Activated CD4-positive, alpha-beta memory T cell treated with anti-CD3 and anti-CD28 coated beads for 36 hours (primary cell): ENCODE measurements around the gene C2CD4C. TPM values are rescaled to one million over a fixed set of nuclear protein-coding genes. Genes with fewer than 3 reads are reported as not detected.
"Not testable (repeated sequence)": the region's sequence is repeated elsewhere in the genome, so short reads cannot be mapped to it uniquely, and the experiment has no call there.

Experiments
- CTCF ChIA-PET: fragments of 350-600 bp; sonication (Branson Sonifier 250); formaldehyde crosslinking; loops from one replicate; lab custom pipeline; 2021; ENCODE audit warnings: antibody characterized with exemption, inconsistent platforms; lab: Charles Lee
- POLR2A ChIA-PET: fragments of 350-600 bp; sonication (Branson Sonifier 250); formaldehyde crosslinking; loops from one replicate; lab custom pipeline; 2021; ENCODE audit warnings: antibody characterized with exemption; lab: Charles Lee
- DNase-seq: peaks from one replicate; pipeline ENCODE4 v3.0.0-alpha.2; 2020
- H3K27ac Mint-ChIP-seq: one replicate; pipeline ENCODE4 v1.8.0; 2021; ENCODE audit warnings: mixed read lengths
- H3K27me3 Mint-ChIP-seq: one replicate; pipeline ENCODE4 v1.8.0; 2021; ENCODE audit warnings: mixed read lengths
- H3K36me3 Mint-ChIP-seq: one replicate; pipeline ENCODE4 v1.8.0; 2021; ENCODE audit warnings: mixed read lengths
- H3K4me1 Mint-ChIP-seq: one replicate; pipeline ENCODE4 v1.8.0; 2021; ENCODE audit warnings: low read depth, mixed read lengths
- H3K4me3 Mint-ChIP-seq: one replicate; pipeline ENCODE4 v1.8.0; 2021; ENCODE audit warnings: mild to moderate bottlenecking, mixed read lengths
- H3K9me3 Mint-ChIP-seq: one replicate; pipeline ENCODE4 v1.8.0; 2021; ENCODE audit warnings: mixed read lengths
- intact Hi-C: fragments of 100-400 bp; cut with micrococcal nuclease; formaldehyde crosslinking; loops from one replicate; pipeline ENCODE4 v1.15.1; 2023
- total RNA-seq, 2 experiments: library from RNA; stranded (reverse); gene quantifications; one replicate each; pipeline ENCODE4 v1.2.3, GENCODE V29; 2021

C2CD4C gene
- total RNA-seq, 2 experiments from 2014 or later: 0.33 to 0.44 TPM

GRCh38 chr19:419721-420515, 11.0 kb upstream of the C2CD4C start:
- Mint-ChIP-seq H3K27me3 (peaks cover 2% of the 10 kb centered on the region), H3K36me3 (no peaks in the 10 kb centered on the region), H3K9me3 (no peaks in the 10 kb centered on the region), H3K4me3 (no peak overlapping the region), H3K27ac (no peak overlapping the region), H3K4me1 (no peaks in the 10 kb centered on the region)
- no peak for DNase-seq
- POLR2A ChIA-PET: no interaction called here
- CTCF ChIA-PET: no interaction called here
- intact Hi-C loops: no loop called here

GRCh38 chr19:418761-419671, 10.1 kb upstream of the C2CD4C start:
- POLR2A ChIA-PET: no interaction called here
- peaks cover 2% of the 10 kb centered on the region for H3K27me3 Mint-ChIP-seq
- H3K4me3 Mint-ChIP-seq: no peak overlapping the region

DNA sequence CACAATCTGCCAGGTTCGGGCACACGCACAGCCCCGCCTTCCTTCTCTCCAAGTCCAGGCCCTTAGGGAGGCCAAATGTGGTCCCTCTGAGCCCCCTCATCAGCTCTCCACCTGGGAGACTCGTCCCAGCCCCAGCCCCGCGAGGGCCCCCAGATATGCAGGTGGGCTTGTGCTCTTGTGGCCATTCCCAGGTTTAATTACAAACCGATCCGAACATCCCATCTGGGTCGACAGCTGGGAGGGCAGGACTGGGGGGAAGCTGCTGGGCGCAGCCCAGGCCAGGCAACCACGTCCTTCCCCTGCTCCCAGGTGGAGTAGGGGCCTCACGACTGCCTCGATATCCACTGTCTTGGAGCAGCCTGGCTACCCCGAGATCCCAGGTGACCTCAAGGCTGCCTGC, 7.5 kb upstream of the C2CD4C start:
- no peaks in the 10 kb centered on the region for H3K36me3 Mint-ChIP-seq
- no peak overlapping the region for H3K4me3 Mint-ChIP-seq
- ChIA-PET POLR2A (no interaction called here), CTCF (no interaction called here)
- intact Hi-C loops: no loop called here
- no peaks in the 10 kb centered on the region for H3K4me1 Mint-ChIP-seq
- no peak overlapping the region for H3K27ac Mint-ChIP-seq
- no peaks in the 10 kb centered on the region for H3K9me3 Mint-ChIP-seq
- H3K27me3 Mint-ChIP-seq: peaks cover 4% of the 10 kb centered on the region
- DNase-seq: no peak

More at GRCh38 chr19:418761-419671, 10.1 kb upstream of the C2CD4C start:
- CTCF ChIA-PET: no interaction called here
- no peaks in the 10 kb centered on the region for H3K9me3 Mint-ChIP-seq
- H3K36me3 Mint-ChIP-seq: no peaks in the 10 kb centered on the region
- no peak overlapping the region for H3K27ac Mint-ChIP-seq
- no peak for DNase-seq
- intact Hi-C loops: no loop called here
- no peaks in the 10 kb centered on the region for H3K4me1 Mint-ChIP-seq

DNA sequence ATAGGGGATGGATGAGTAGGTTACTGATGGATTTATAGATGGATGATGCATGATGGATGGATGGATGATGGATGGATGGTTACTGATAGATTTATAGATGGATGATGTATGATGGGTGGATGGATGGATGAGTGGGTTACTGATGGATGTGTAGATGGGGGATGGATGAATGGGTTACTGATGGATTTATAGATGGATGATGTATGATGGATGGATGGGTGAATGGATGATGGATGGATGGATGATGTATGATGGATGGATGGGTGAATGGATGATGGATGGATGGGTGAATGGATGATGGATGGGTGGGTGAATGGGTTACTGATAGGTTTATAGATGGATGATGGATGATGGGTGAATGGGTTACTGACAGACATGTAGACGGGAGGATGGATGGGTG, 6.3 kb upstream of the C2CD4C start:
- POLR2A ChIA-PET: no interaction called here
- Mint-ChIP-seq H3K4me3 (no peak overlapping the region), H3K27ac (no peak overlapping the region), H3K9me3 (no peaks in the 10 kb centered on the region), H3K36me3 (no peaks in the 10 kb centered on the region), H3K27me3 (peaks cover 3% of the 10 kb centered on the region), H3K4me1 (no peaks in the 10 kb centered on the region)
- CTCF ChIA-PET: no interaction called here
- no peak for DNase-seq
- intact Hi-C loops: no loop called here

DNA sequence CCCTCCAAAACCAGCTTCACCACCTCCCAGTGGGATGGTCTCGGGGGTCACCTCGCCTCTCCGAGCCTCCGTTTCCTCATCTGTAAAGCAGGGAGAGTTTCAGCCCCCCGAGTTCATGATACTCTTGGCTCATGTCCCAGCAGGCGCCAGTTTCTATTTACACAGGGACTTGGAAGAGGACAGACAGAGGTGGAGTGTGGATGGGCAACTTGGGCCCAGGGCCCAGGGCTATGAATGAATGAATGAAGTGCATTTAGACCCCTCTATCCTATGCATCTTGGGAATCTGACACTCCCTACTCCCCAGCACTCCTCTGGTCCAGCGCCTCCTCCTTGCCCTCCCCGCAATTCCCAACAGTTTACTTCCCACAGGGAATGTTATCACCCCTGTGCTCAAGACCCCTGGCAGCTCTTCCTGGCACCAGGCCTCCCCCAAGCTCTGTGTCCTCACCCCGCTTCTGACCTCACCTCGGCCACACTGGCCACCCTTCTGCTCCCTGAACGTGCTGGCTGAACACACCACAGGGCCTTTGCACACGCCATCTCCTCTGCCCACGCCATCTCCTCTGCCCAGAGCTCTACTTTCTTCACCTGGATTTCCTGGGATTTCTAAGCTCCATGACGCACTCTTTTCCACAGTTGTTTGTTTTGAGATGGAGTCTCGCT, 4.9 kb upstream of the C2CD4C start:
- Mint-ChIP-seq H3K27ac (no peak overlapping the region), H3K27me3 (peaks cover 9% of the 10 kb centered on the region), H3K9me3 (no peaks in the 10 kb centered on the region), H3K4me3 (no peak overlapping the region), H3K36me3 (no peaks in the 10 kb centered on the region), H3K4me1 (peaks cover 6% of the 10 kb centered on the region)
- intact Hi-C loops: no loop called here
- CTCF ChIA-PET: no interaction called here
- no peak for DNase-seq
- POLR2A ChIA-PET: no interaction called here

- no peaks in the 10 kb centered on the region for H3K36me3 Mint-ChIP-seq
- DNase-seq: no peak
- H3K27ac Mint-ChIP-seq: no peak overlapping the region
- peaks cover 9% of the 10 kb centered on the region for H3K27me3 Mint-ChIP-seq
- intact Hi-C loops: no loop called here
- ChIA-PET CTCF (no interaction called here), POLR2A (no interaction called here)
- no peak overlapping the region for H3K4me3 Mint-ChIP-seq
- H3K4me1 Mint-ChIP-seq: peaks cover 6% of the 10 kb centered on the region
- H3K9me3 Mint-ChIP-seq: no peaks in the 10 kb centered on the region
These were observed 3.7 kb upstream of the C2CD4C start for GRCh38 chr19:412356-413355.

GRCh38 chr19:411723-412355, 2.9 kb upstream of the C2CD4C start:
- intact Hi-C loops: no loop called here
- no peak overlapping the region for H3K4me3 Mint-ChIP-seq
- H3K36me3 Mint-ChIP-seq: no peaks in the 10 kb centered on the region
- CTCF ChIA-PET: no interaction called here
- no peak for DNase-seq
- peaks cover 9% of the 10 kb centered on the region for H3K27me3 Mint-ChIP-seq
- POLR2A ChIA-PET: no interaction called here
- H3K9me3 Mint-ChIP-seq: no peaks in the 10 kb centered on the region
- peaks cover 6% of the 10 kb centered on the region for H3K4me1 Mint-ChIP-seq
- H3K27ac Mint-ChIP-seq: no peak overlapping the region

DNA sequence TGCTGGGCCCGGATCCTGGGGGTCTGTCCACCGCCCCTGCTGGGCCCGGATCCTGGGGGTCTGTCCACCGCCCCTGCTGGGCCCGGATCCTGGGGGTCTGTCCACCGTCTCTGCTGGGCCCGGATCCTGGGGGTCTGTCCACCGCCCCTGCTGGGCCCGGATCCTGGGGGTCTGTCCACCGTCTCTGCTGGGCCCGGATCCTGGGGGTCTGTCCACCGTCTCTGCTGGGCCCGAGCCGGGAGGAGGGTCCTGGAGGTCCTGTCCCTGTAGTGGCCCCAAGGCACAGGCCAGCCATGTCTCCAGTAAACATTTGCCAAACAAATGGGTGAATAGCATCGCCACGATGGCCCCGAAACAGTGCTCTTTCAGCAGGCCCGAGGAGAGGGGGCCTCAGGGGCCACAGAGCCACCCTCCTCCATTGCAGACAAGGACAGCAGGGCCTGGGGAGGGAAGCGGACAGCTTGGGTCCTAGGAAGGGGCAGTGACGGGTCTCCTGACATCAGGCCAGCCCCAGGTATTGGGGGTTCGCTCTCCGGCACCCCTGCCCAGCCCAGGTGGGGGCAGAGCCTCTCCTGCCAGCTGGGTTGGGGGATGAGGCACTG, 2.3 kb upstream of the C2CD4C start:
- H3K4me3 Mint-ChIP-seq, H3K27ac Mint-ChIP-seq, DNase-seq, intact Hi-C loops, H3K27me3 Mint-ChIP-seq, CTCF ChIA-PET, H3K9me3 Mint-ChIP-seq, POLR2A ChIA-PET, H3K36me3 Mint-ChIP-seq, H3K4me1 Mint-ChIP-seq: not testable (repeated sequence)

DNA sequence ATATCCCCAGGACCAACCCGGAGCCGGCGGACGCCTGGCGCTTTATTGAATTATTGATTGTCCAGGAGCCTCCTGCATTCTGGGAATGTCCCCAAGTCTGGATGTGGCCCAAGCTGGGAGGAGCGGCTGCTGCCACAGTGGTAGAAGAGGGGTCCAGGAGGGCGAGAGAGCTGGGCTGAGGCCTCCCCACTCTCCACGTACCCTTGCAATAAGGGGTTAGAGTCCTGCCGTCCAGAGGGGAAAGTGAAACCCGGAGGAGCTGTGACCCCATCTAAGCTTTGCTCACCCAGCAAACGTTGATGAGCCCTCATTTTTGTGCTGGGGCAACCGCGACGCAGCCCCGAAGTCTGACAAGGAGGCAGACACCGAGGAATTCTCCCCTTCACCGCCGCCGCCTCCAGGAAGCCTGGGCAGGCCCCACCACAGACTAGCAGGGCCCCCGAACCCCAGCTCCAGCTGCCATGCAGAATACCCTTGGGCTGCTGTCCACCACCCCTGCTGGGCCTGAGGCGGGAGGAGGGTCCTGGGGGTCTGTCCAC, 1.4 kb upstream of the C2CD4C start:
- ChIA-PET POLR2A (no interaction called here), CTCF (interaction anchor here (0.9 kb wide), 1 partner anchor 96 kb away, joined by 3 read pairs; no protein-coding TSS in a partner anchor)
- intact Hi-C loops: no loop called here
- H3K4me1 Mint-ChIP-seq: peaks cover 6% of the 10 kb centered on the region
- DNase-seq: no peak
- H3K27me3 Mint-ChIP-seq: peaks cover 12% of the 10 kb centered on the region
- no peak overlapping the region for H3K4me3 Mint-ChIP-seq
- H3K27ac Mint-ChIP-seq: no peak overlapping the region
- no peaks in the 10 kb centered on the region for H3K36me3 Mint-ChIP-seq
- H3K9me3 Mint-ChIP-seq: no peaks in the 10 kb centered on the region

GRCh38 chr19:409516-410242, 732 bp upstream of the C2CD4C start:
- H3K27me3 Mint-ChIP-seq: peaks cover 16% of the 10 kb centered on the region
- H3K4me1 Mint-ChIP-seq: peaks cover 6% of the 10 kb centered on the region
- no peaks in the 10 kb centered on the region for H3K9me3 Mint-ChIP-seq
- H3K27ac Mint-ChIP-seq: no peak overlapping the region
- DNase-seq: no peak
- ChIA-PET CTCF (interaction anchor here (0.9 kb wide), 1 partner anchor 97 kb away, joined by 3 read pairs; no protein-coding TSS in a partner anchor), POLR2A (no interaction called here)
- intact Hi-C loops: no loop called here
- peak overlapping the region; percentile 68 for H3K4me3 Mint-ChIP-seq
- H3K36me3 Mint-ChIP-seq: no peaks in the 10 kb centered on the region
